ENCODE data around the gene C1orf56.

DNA sequence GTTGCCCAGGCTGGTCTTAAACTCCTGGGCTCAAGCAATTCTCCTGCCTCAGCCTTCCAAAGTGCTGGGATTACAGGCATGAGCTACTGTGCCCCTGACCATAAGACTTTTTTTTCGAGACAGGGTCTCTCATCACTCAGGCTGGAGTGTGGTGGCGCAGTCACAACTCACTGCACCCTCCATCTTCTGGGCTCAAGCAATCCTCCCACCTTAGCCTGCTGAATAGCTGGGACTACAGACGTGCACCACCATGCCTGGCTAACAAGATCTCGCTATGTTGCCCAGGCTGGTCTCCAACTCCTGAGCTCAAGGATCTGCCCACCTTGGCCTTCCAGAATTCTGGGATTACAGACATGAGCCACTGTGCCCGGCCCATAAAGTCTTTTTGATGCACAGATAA lies 1.9 kb downstream of the C1orf56 start:
- TF ChIP-seq, protein P1, sequence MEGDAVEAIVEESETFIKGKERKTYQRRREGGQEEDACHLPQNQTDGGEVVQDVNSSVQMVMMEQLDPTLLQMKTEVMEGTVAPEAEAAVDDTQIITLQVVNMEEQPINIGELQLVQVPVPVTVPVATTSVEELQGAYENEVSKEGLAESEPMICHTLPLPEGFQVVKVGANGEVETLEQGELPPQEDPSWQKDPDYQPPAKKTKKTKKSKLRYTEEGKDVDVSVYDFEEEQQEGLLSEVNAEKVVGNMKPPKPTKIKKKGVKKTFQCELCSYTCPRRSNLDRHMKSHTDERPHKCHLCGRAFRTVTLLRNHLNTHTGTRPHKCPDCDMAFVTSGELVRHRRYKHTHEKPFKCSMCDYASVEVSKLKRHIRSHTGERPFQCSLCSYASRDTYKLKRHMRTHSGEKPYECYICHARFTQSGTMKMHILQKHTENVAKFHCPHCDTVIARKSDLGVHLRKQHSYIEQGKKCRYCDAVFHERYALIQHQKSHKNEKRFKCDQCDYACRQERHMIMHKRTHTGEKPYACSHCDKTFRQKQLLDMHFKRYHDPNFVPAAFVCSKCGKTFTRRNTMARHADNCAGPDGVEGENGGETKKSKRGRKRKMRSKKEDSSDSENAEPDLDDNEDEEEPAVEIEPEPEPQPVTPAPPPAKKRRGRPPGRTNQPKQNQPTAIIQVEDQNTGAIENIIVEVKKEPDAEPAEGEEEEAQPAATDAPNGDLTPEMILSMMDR (IDR thresholded peaks at IDR 0.05 in 8 of 11, conservative IDR thresholded peaks at IDR 0.05 in 3 of 11): no peak
- TF ChIP-seq POLR2A (IDR thresholded peaks at IDR 0.05): no peak

All from spleen (tissue), 7 donors.